NCI-H1436 treated with DMSO at 0.1 percent for 48 hours (cell line): ENCODE data around the gene GOLGA8G.
"Not testable (repeated sequence)": the region's sequence is repeated elsewhere in the genome, so short reads cannot be mapped to it uniquely, and the experiment has no call there.

Source experiments
- DNase-seq: peaks from one replicate; lab custom pipeline; 2025; lab: John Stamatoyannopoulos, UW

Gene GOLGA8G

GRCh38 chr15:28532954-28533353 lies at the start of gene GOLGA8G:
TSS of gene GOLGA8G (minus strand) at chr15:28532971. CDS start at chr15:28532909, 62 bp downstream.
- not testable (repeated sequence) for DNase-seq

- not testable (repeated sequence) for DNase-seq
Observed at GRCh38 chr15:28573351-28573750, 40.6 kb upstream of the GOLGA8G start.

GRCh38 chr15:28553268-28553667 lies 20.5 kb upstream of the GOLGA8G start, which contains the start of gene GOLGA6L25:
TSS of gene GOLGA6L25 (plus strand) at chr15:28553568. CDS start at chr15:28553629, 61 bp downstream.
- DNase-seq = not testable (repeated sequence)

- DNase-seq = not testable (repeated sequence)
Observed at GRCh38 chr15:28515208-28515607, 17.6 kb downstream of the GOLGA8G start.

- not testable (repeated sequence) for DNase-seq
Observed at GRCh38 chr15:28514128-28514527, 18.6 kb downstream of the GOLGA8G start.

- not testable (repeated sequence) for DNase-seq
Observed at GRCh38 chr15:28508217-28508889, 24.4 kb downstream of the GOLGA8G start.

- not testable (repeated sequence) for DNase-seq
Observed at GRCh38 chr15:28481340-28481739, 51.4 kb downstream of the GOLGA8G start.
